OCI-LY7 (cell line): ENCODE measurements around the gene FKBP1A. TPM values are rescaled to one million over a fixed set of nuclear protein-coding genes. Genes with fewer than 3 reads are reported as not detected.

Experiments
- BruUV-seq: library from RNA; stranded (reverse); fragments of 400-500 nt; replicated peaks from 2 replicates; lab custom pipeline; 2021; lab: Mats Ljungman, UMichigan
- CTCF ChIA-PET: fragments of 300-600 bp; sonication (Branson Sonifier 250); formaldehyde crosslinking; loops from one replicate; lab custom pipeline; 2022; ENCODE audit warnings: antibody characterized with exemption; ENCODE audit not compliant: unreplicated experiment; lab: Charles Lee
- POLR2A ChIA-PET: fragments of 300-600 bp; sonication (Branson Sonifier 250); formaldehyde crosslinking; loops from one replicate; lab custom pipeline; 2022; ENCODE audit warnings: antibody characterized with exemption; lab: Charles Lee
- DNase-seq: peaks from one replicate; pipeline ENCODE4 v3.0.0-alpha.2; 2015; ENCODE audit warnings: low spot score
- H2AFZ ChIP-seq: fragments of 200-600 bp; sonication (generic), shearing (Covaris generic); 2 replicates; pipeline ENCODE4 v1.6.1; 2014; ENCODE audit warnings: mild to moderate bottlenecking, antibody characterized with exemption, low read length, moderate library complexity
- H3K27ac ChIP-seq: fragments of 200-600 bp; sonication (generic); 2 replicates; pipeline ENCODE4 v1.5.1; 2014; ENCODE audit warnings: mixed run types, low read depth, mild to moderate bottlenecking, moderate library complexity, low read length, inconsistent platforms; ENCODE audit not compliant: poor library complexity, severe bottlenecking
- H3K36me3 ChIP-seq: fragments of 200-600 bp; sonication (generic); 2 replicates; pipeline ENCODE4 v1.6.1; 2014; ENCODE audit warnings: mild to moderate bottlenecking, antibody characterized with exemption, low read length, moderate library complexity, mixed read lengths; ENCODE audit not compliant: insufficient read depth
- H3K4me1 ChIP-seq: fragments of 200-600 bp; sonication (generic); 2 replicates; pipeline ENCODE4 v1.5.1; 2014; ENCODE audit warnings: mild to moderate bottlenecking, low read length; ENCODE audit not compliant: insufficient read depth, poor library complexity, severe bottlenecking
- H3K4me2 ChIP-seq: fragments of 200-600 bp; sonication (generic); 2 replicates; pipeline ENCODE4 v1.6.1; 2014; ENCODE audit warnings: mild to moderate bottlenecking, low read length
- H3K4me3 ChIP-seq: fragments of 200-600 bp; sonication (generic); 2 replicates; pipeline ENCODE4 v1.5.1; 2014; ENCODE audit warnings: mild to moderate bottlenecking, low read depth, low read length; ENCODE audit not compliant: poor library complexity, severe bottlenecking
- H3K79me2 ChIP-seq: fragments of 200-600 bp; sonication (generic); 2 replicates; pipeline ENCODE4 v1.6.1; 2016; ENCODE audit warnings: low read depth, mild to moderate bottlenecking, low read length, moderate library complexity, mixed read lengths; ENCODE audit not compliant: insufficient read depth
- H3K9me2 ChIP-seq: fragments of 200-600 bp; sonication (generic); 2 replicates; pipeline ENCODE4 v1.6.1; 2016; ENCODE audit warnings: mild to moderate bottlenecking, low read length, mixed read lengths; ENCODE audit not compliant: insufficient read depth
- H3K9me3 ChIP-seq: fragments of 200-600 bp; sonication (generic); 2 replicates; pipeline ENCODE4 v1.6.1; 2014; ENCODE audit warnings: mild to moderate bottlenecking, mixed run types, low read length, mixed read lengths
- H4K20me1 ChIP-seq: fragments of 200-600 bp; sonication (generic); 2 replicates; pipeline ENCODE4 v1.6.1; 2014; ENCODE audit warnings: mild to moderate bottlenecking, antibody characterized with exemption, low read length, moderate library complexity, mixed read lengths; ENCODE audit not compliant: insufficient read depth
- EZH2phosphoT487 ChIP-seq: fragments of 200-600 bp; sonication (generic); IDR thresholded peaks from 2 replicates; pipeline ENCODE4 v1.6.1; 2018; ENCODE audit warnings: low read depth, borderline replicate concordance, mild to moderate bottlenecking, mixed run types, antibody characterized with exemption, low read length, moderate library complexity, mixed read lengths
- intact Hi-C: fragments of 100-400 bp; cut with micrococcal nuclease; formaldehyde crosslinking; loops from one replicate; pipeline ENCODE4 v1.10.0; 2022; ENCODE audit not compliant: unreplicated experiment
- total RNA-seq, 2 experiments: library from RNA; depleted of rRNA in 1 of 2; stranded (reverse); fragments of >200 nt in 1 of 2; shearing (Covaris generic) in 1 of 2; gene quantifications; 2 replicates each; pipeline ENCODE4 v1.2.3, GENCODE V29; 2014 to 2022
- TF ChIP-seq, protein P1 (sequence below): fragments of 200-600 bp; sonication (generic); conservative IDR thresholded peaks from 2 replicates; pipeline ENCODE4 v1.5.1; 2014; ENCODE audit warnings: mild to moderate bottlenecking, antibody characterized with exemption, low read length, moderate library complexity, mixed read lengths

FKBP1A gene
- total RNA-seq, 2 experiments from 2014 or later = 99.0 to 218 TPM

DNA sequence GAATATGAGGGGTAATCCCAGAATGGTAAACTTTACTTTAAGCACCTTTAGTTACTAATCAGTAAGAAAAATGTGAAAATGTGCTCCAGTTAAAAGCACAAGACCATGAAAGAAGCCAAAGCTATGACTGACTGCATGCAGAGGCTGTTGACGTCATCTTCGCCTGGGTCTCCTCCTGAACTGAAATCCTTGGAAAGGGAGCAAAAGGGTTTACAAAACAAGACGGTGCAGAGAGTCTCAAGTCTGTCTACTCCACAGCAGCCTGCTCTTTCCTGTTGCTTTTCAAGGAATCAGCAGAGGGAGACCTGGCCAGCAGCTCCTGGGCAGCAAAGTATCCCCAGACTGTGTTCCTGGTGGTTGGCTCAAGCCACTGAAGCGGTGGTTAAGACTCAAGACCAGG is 10.2 kb downstream of the FKBP1A start:
- CTCF ChIA-PET = no interaction called here
- peaks cover 9% of the 10 kb centered on the region for H3K4me1 ChIP-seq
- H3K4me3 ChIP-seq = no peak overlapping the region
- H3K4me2 ChIP-seq = no peak overlapping the region
- intact Hi-C loops = no loop called here
- peaks cover 73% of the 10 kb centered on the region for H4K20me1 ChIP-seq
- no peak for DNase-seq
- H3K36me3 ChIP-seq = peaks cover 48% of the 10 kb centered on the region
- BruUV-seq = no TSS peak
- no peaks in the 10 kb centered on the region for H3K9me2 ChIP-seq
- no peak overlapping the region for H3K27ac ChIP-seq
- no peak for TF ChIP-seq EZH2phosphoT487
- TF ChIP-seq, protein P1, sequence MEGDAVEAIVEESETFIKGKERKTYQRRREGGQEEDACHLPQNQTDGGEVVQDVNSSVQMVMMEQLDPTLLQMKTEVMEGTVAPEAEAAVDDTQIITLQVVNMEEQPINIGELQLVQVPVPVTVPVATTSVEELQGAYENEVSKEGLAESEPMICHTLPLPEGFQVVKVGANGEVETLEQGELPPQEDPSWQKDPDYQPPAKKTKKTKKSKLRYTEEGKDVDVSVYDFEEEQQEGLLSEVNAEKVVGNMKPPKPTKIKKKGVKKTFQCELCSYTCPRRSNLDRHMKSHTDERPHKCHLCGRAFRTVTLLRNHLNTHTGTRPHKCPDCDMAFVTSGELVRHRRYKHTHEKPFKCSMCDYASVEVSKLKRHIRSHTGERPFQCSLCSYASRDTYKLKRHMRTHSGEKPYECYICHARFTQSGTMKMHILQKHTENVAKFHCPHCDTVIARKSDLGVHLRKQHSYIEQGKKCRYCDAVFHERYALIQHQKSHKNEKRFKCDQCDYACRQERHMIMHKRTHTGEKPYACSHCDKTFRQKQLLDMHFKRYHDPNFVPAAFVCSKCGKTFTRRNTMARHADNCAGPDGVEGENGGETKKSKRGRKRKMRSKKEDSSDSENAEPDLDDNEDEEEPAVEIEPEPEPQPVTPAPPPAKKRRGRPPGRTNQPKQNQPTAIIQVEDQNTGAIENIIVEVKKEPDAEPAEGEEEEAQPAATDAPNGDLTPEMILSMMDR = no peak
- no peak overlapping the region for H2AFZ ChIP-seq
- H3K9me3 ChIP-seq = no peaks in the 10 kb centered on the region
- peaks cover 100% of the 10 kb centered on the region for H3K79me2 ChIP-seq
- POLR2A ChIA-PET = interaction anchor here (1.0 kb wide), 1 partner anchor 9 kb away, joined by 8 read pairs; no protein-coding TSS in a partner anchor

DNA sequence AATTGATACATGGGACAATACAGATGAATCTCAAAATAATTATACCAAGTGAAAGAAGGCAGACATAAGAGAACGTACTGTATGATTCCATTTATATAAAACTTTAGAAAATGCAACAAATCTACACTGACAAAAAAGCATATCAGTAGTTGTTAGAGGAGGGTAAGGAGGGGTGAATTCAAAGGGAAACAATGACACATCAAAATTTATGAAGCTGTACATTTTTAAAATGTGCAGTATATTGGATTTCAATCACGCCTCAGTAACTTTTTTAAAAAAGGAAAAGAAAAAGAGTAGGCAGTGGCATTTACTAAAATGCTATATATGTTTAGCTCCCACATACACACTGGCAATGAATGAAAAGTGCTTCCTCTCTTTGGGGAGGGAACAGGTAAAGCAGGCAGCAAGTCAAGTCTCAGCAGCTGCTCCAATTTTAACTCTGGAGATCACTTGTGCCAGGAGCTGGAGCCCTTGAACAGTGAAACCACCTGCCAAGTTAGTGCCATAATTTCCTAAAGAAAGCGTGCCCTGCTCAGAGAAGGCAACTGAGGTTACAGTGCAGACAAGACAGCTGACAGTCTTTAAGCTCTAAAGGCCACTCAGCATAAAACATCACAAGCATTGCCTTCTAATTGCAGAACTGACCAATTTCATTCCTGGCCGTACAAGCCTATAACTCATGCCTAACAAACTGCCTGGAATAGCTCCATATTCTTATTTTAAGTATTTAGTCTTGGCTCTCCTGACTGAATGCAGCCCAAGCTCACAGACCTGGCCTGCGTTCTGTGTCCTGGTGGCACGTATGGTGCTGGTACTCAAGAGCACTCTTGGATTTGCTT is 10.9 kb downstream of the FKBP1A start:
- POLR2A ChIA-PET = interaction anchor here (0.6 to 3.1 kb wide), 4 partner anchors 9 to 1502 kb away, joined by 3 to 11 read pairs (median 3); no protein-coding TSS in a partner anchor
- intact Hi-C loops = no loop called here
- Histone ChIP-seq H3K4me3 (no peak overlapping the region), H3K9me3 (no peaks in the 10 kb centered on the region), H2AFZ (no peak overlapping the region), H3K9me2 (no peaks in the 10 kb centered on the region), H3K4me1 (peaks cover 16% of the 10 kb centered on the region), H3K27ac (no peak overlapping the region), H3K36me3 (peaks cover 48% of the 10 kb centered on the region), H3K79me2 (peaks cover 100% of the 10 kb centered on the region), H3K4me2 (no peak overlapping the region), H4K20me1 (peaks cover 75% of the 10 kb centered on the region)
- DNase-seq = no peak
- CTCF ChIA-PET = no interaction called here
- BruUV-seq = no TSS peak
- TF ChIP-seq, protein P1 = no peak
- TF ChIP-seq EZH2phosphoT487 = no peak

DNA sequence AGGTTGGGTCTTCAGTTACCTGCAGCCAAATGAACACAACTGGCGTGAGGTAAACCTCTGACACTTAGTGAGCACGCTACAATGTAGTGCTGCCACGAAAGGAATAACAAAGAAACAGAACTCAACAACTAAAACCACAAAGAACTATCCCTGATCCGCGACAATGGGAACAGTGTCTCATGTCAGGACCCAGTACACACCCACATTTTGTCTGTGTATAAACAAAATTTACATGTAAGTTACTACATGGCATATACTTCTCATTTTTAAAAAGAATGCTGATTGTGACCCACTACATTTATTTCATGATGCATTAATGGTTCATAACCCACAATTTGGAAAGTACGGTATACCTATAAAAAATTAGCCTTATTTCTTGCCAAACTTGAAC is 14.1 kb downstream of the FKBP1A start:
- peaks cover 50% of the 10 kb centered on the region for H3K36me3 ChIP-seq
- POLR2A ChIA-PET = interaction anchor here (0.7 kb wide), 1 partner anchor 1050 kb away, joined by 3 read pairs; no protein-coding TSS in a partner anchor
- H3K27ac ChIP-seq = no peak overlapping the region
- intact Hi-C loops = no loop called here
- H3K4me2 ChIP-seq = no peak overlapping the region
- DNase-seq = no peak
- H3K9me2 ChIP-seq = no peaks in the 10 kb centered on the region
- BruUV-seq = no TSS peak
- H4K20me1 ChIP-seq = peaks cover 74% of the 10 kb centered on the region
- H3K4me3 ChIP-seq = no peak overlapping the region
- no peak for TF ChIP-seq EZH2phosphoT487
- TF ChIP-seq, protein P1 = no peak
- H2AFZ ChIP-seq = no peak overlapping the region
- H3K79me2 ChIP-seq = peaks cover 87% of the 10 kb centered on the region
- CTCF ChIA-PET = no interaction called here
- no peaks in the 10 kb centered on the region for H3K9me3 ChIP-seq
- peaks cover 28% of the 10 kb centered on the region for H3K4me1 ChIP-seq
